Islet of Langerhans (tissue), 1 donor: ENCODE measurements around the gene CENPVL2.
A peak's percentile ranks its signal among the peaks of the same experiment; 100 is the strongest.
"Not testable (repeated sequence)": the region's sequence is repeated elsewhere in the genome, so short reads cannot be mapped to it uniquely, and the experiment has no call there.

Source experiments
- FAIRE-seq: peaks from one replicate; lab custom pipeline; 2011; peaks lifted over from hg19 to GRCh38; lab: Jason Lieb, UNC

The CENPVL2 gene

GRCh38 chrX:51682720-51683062 lies at the start of gene CENPVL2:
TSS of gene CENPVL2 (minus strand) at chrX:51682831. CDS start at chrX:51682831, 0 bp downstream.
- FAIRE-seq = not testable (repeated sequence)

- no peak for FAIRE-seq
These were observed 45.6 kb upstream of the CENPVL2 start for GRCh38 chrX:51728202-51728601.

- not testable (repeated sequence) for FAIRE-seq
These were observed 30.5 kb upstream of the CENPVL2 start for GRCh38 chrX:51712943-51713647.

GRCh38 chrX:51710277-51711164 lies 27.9 kb upstream of the CENPVL2 start, which contains the start of gene CENPVL1:
TSS of gene CENPVL1 (plus strand) at chrX:51710512. CDS start at chrX:51710512, 0 bp downstream.
- FAIRE-seq = not testable (repeated sequence)

- FAIRE-seq = no peak
These were observed 14.8 kb upstream of the CENPVL2 start for GRCh38 chrX:51697397-51697796.

GRCh38 chrX:51694254-51694653 lies 11.6 kb upstream of the CENPVL2 start:
- no peak for FAIRE-seq

- FAIRE-seq = not testable (repeated sequence)
These were observed 567 bp downstream of the CENPVL2 start for GRCh38 chrX:51681808-51682719.

GRCh38 chrX:51679689-51680433 lies 2.8 kb downstream of the CENPVL2 start:
- FAIRE-seq = not testable (repeated sequence)

GRCh38 chrX:51665981-51666380 lies 16.6 kb downstream of the CENPVL2 start:
- no peak for FAIRE-seq

- no peak for FAIRE-seq
These were observed 39.3 kb downstream of the CENPVL2 start for GRCh38 chrX:51643377-51643776.

GRCh38 chrX:51641421-51642021 lies 41.1 kb downstream of the CENPVL2 start:
- peak; percentile 99 for FAIRE-seq

GRCh38 chrX:51636511-51636910 lies 46.1 kb downstream of the CENPVL2 start:
- not testable (repeated sequence) for FAIRE-seq
